HepG2 (cell line): ENCODE data around the gene TSPAN17. TPM values are rescaled to one million over a fixed set of nuclear protein-coding genes. Genes with fewer than 3 reads are reported as not detected.

Experiments used
- GABPA ChIP-seq, 2 experiments: IDR thresholded peaks; 2 replicates each; pipeline ENCODE4 v1.6.1; 2011 to 2016; ENCODE audit warnings: low read depth in 2 of 2, low read length in 1 of 2, missing biosample characterization in 1 of 2, missing genetic modification characterization in 1 of 2
- GTF3A ChIP-seq: sonication (generic); formaldehyde crosslinking; conservative IDR thresholded peaks from 2 replicates; pipeline ENCODE4 v1.4.0; 2020; ENCODE audit warnings: mild to moderate bottlenecking, missing genetic modification reagents
- MAZ ChIP-seq, 2 experiments: sonication (generic) in 1 of 2; formaldehyde crosslinking in 1 of 2; IDR thresholded peaks; 2 replicates each; pipeline versions ENCODE4 v1.5.0 to v1.6.1; 2012 to 2020; ENCODE audit warnings: low read depth in 2 of 2, mild to moderate bottlenecking in 2 of 2, borderline replicate concordance in 1 of 2, improper control_type of control experiment in 1 of 2, low read length in 1 of 2, missing genetic modification reagents in 1 of 2, moderate library complexity in 1 of 2
- NCOA1 ChIP-seq: sonication (generic); formaldehyde crosslinking; IDR thresholded peaks from 2 replicates; pipeline ENCODE4 v1.9.0; 2021; ENCODE audit warnings: missing genetic modification reagents
- NCOA2 ChIP-seq: sonication (generic); formaldehyde crosslinking; IDR thresholded peaks from 2 replicates; pipeline ENCODE4 v1.8.0; 2022; ENCODE audit warnings: inconsistent platforms
- SMARCC2 ChIP-seq: fragments of 450-650 bp; IDR thresholded peaks from 2 replicates; pipeline ENCODE4 v1.6.1; 2017; ENCODE audit warnings: antibody characterized with exemption, mild to moderate bottlenecking
- YEATS4 ChIP-seq: sonication (generic); formaldehyde crosslinking; IDR thresholded peaks from 2 replicates; pipeline ENCODE4 v1.4.0; 2020; ENCODE audit warnings: missing genetic modification reagents, borderline replicate concordance
- ZBTB2 ChIP-seq: sonication (generic); formaldehyde crosslinking; IDR thresholded peaks from 2 replicates; pipeline ENCODE4 v1.8.0; 2022; ENCODE audit warnings: low read depth, missing genetic modification reagents
- ZNF230 ChIP-seq: sonication (generic); formaldehyde crosslinking; IDR thresholded peaks from 2 replicates; pipeline ENCODE4 v1.4.0; 2020; ENCODE audit warnings: mild to moderate bottlenecking, missing genetic modification reagents
- ZNF484 ChIP-seq: sonication (generic); formaldehyde crosslinking; IDR thresholded peaks from 2 replicates; pipeline ENCODE4 v1.5.1; 2020; ENCODE audit warnings: mild to moderate bottlenecking, low read depth, missing genetic modification reagents, borderline replicate concordance
- ZNF546 ChIP-seq: sonication (generic); formaldehyde crosslinking; conservative IDR thresholded peaks from 2 replicates; pipeline ENCODE4 v1.8.1; 2023; ENCODE audit warnings: mild to moderate bottlenecking, missing genetic modification reagents
- ZNF597 ChIP-seq: sonication (generic); formaldehyde crosslinking; IDR thresholded peaks from 2 replicates; pipeline ENCODE4 v1.5.0; 2020; ENCODE audit warnings: missing genetic modification reagents
- ZNF646 ChIP-seq: sonication (generic); formaldehyde crosslinking; IDR thresholded peaks from 2 replicates; pipeline ENCODE4 v1.9.0; 2021; ENCODE audit warnings: mild to moderate bottlenecking, missing genetic modification reagents
- ZXDC ChIP-seq: sonication (generic); formaldehyde crosslinking; IDR thresholded peaks from 2 replicates; pipeline ENCODE4 v1.5.0; 2020; ENCODE audit warnings: mild to moderate bottlenecking, missing genetic modification reagents
- polyA plus RNA-seq, 8 experiments: library from polyadenylated mRNA; depleted of rRNA in 3 of 8; stranded (reverse) in 7 of 8; unstranded in 1 of 8; fragments of >200 nt; fragmentation: Illumina TruSeq in 4 of 8; extraction: Trizol in 4 of 8; gene quantifications; 2 replicates each; pipeline versions ENCODE4 v1.2.1 to v1.2.3, GENCODE V29; 2011 to 2016; ENCODE audit warnings: low read depth in 4 of 8, missing spikeins in 1 of 8, mixed read lengths in 1 of 8; ENCODE audit not compliant: insufficient read depth in 1 of 8
- total RNA-seq, 5 experiments: library from RNA; depleted of rRNA; stranded (reverse); fragments of >200 nt; fragmentation: Illumina TruSeq; extraction: Trizol; gene quantifications; 2 replicates each; pipeline ENCODE4 v1.2.3, GENCODE V29; 2016; ENCODE audit warnings: low read depth in 1 of 5
- TF ChIP-seq, protein P1 (sequence below): sonication (generic); formaldehyde crosslinking; IDR thresholded peaks from 2 replicates; pipeline ENCODE4 v1.8.1; 2022; ENCODE audit warnings: mild to moderate bottlenecking, missing genetic modification reagents

Gene TSPAN17
- total and polyA plus RNA-seq, 2 of the 13 experiments (the other 11 are each of a cell fraction or from before 2014, with no cell fraction given): 11.5 to 15.0 TPM

- TF ChIP-seq, protein P1, sequence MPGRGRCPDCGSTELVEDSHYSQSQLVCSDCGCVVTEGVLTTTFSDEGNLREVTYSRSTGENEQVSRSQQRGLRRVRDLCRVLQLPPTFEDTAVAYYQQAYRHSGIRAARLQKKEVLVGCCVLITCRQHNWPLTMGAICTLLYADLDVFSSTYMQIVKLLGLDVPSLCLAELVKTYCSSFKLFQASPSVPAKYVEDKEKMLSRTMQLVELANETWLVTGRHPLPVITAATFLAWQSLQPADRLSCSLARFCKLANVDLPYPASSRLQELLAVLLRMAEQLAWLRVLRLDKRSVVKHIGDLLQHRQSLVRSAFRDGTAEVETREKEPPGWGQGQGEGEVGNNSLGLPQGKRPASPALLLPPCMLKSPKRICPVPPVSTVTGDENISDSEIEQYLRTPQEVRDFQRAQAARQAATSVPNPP: no peak
- TF ChIP-seq ZNF484 (CRISPR knock-in tag) (no peak), ZNF646 (no peak), SMARCC2 (no peak), NCOA1 (CRISPR knock-in tag) (no peak), YEATS4 (CRISPR knock-in tag) (no peak), NCOA2 (no peak), ZNF230 (CRISPR knock-in tag) (no peak), ZXDC (CRISPR knock-in tag) (no peak), GTF3A (CRISPR knock-in tag) (no peak), ZBTB2 (no peak), GABPA (IDR thresholded peaks at IDR 0.05; ENCODE audit: low read depth, low read length) (no peak), GABPA (CRISPR knock-in tag; IDR thresholded peaks at IDR 0.05; ENCODE audit: low read depth) (peak; percentile 2; the same call in 1 of the 2 replicates), MAZ (IDR thresholded peaks at IDR 0.05; ENCODE audit: borderline replicate concordance, low read depth, low read length) (no peak), MAZ (CRISPR knock-in tag; IDR thresholded peaks at IDR 0.05; ENCODE audit: low read depth) (peak; percentile 56; the same call in 1 of the 2 replicates), ZNF597 (no peak), ZNF546 (CRISPR knock-in tag) (no peak)
Observed at GRCh38 chr5:176677209-176677939, 30.1 kb downstream of the TSPAN17 start (continued).
